ENCODE data around the gene TNFSF9.

DNA sequence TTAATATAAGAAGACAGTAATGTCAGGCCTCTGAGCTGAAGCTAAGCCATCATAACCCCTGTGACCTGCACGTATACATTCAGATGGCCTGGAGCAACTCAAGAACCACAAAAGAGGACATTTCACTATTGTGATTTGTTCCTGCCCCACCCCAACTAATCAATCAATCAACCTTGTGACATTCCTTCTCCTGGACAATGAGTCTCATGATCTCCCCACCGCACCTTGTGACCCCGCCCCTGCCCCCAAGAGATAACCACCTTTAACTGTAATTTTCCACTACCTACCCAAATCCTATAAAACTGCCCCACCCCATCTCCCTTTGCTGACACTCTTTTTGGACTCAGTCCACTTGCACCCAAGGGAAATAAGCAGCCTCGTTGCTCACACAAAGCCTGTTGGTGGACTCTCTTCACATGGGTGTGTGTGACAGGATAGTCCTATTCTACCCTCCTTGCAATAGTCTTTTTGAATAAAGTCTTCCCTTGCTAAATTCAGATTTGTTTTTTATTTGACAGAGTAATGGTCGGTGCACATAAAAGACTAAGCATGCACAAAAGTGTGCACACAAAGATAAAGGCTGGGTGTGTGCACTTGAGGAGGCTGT lies 46.1 kb downstream of the TNFSF9 start:
- TF ChIP-seq, protein P1, sequence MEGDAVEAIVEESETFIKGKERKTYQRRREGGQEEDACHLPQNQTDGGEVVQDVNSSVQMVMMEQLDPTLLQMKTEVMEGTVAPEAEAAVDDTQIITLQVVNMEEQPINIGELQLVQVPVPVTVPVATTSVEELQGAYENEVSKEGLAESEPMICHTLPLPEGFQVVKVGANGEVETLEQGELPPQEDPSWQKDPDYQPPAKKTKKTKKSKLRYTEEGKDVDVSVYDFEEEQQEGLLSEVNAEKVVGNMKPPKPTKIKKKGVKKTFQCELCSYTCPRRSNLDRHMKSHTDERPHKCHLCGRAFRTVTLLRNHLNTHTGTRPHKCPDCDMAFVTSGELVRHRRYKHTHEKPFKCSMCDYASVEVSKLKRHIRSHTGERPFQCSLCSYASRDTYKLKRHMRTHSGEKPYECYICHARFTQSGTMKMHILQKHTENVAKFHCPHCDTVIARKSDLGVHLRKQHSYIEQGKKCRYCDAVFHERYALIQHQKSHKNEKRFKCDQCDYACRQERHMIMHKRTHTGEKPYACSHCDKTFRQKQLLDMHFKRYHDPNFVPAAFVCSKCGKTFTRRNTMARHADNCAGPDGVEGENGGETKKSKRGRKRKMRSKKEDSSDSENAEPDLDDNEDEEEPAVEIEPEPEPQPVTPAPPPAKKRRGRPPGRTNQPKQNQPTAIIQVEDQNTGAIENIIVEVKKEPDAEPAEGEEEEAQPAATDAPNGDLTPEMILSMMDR (IDR thresholded peaks at IDR 0.05): no peak
- no peak for TF ChIP-seq POLR2A (IDR thresholded peaks at IDR 0.05)

Measured in Peyer's patch (tissue), 4 donors.